ENCODE measurements around the gene MPZL1.

The MPZL1 gene

DNA sequence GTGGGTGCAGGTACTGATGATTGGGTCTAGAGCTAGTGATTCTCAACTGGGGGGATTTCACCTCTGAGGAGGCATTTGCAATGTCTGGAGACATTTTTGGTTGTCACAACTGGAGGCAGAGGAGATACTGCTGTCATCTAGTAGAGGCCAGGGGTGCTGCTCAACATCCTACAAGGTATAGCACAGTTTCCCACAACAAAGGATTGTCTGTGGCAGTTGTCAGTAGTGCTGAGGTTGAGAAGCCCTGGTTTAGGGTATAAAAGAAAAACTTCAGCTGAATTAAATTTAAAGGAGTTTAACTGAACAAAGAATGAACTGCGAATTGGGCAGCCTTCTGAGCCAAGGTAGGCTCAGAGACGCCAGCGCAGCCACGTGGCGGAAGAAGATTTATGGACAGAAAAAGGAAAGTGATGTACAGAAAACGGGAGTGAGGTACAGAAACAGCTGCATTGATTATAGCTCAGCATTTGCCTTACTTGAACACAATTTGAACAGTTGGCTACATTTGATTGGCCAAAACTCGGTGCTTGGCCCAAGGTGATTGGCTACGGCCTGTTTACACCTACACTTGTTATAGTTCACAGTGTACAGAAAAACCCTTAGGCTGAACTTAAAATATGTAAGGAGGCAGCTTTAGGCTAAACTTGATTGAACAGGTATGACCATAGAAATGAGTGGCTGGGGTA, 40.4 kb downstream of the MPZL1 start:
- Histone ChIP-seq H3K27ac (replicated peaks) (peak overlapping the region; percentile 1; the same call in 1 of the 2 replicates), H3K27me3 (ENCODE audit: insufficient read depth, poor library complexity, severe bottlenecking) (no peaks in the 10 kb centered on the region), H3K4me3 (replicated peaks; ENCODE audit: insufficient read depth, low read length) (no peak overlapping the region)
- no peak for DNase-seq (ENCODE audit: low read depth in 1 of 2, low spot score in 1 of 2)
- TF ChIP-seq, protein P1, sequence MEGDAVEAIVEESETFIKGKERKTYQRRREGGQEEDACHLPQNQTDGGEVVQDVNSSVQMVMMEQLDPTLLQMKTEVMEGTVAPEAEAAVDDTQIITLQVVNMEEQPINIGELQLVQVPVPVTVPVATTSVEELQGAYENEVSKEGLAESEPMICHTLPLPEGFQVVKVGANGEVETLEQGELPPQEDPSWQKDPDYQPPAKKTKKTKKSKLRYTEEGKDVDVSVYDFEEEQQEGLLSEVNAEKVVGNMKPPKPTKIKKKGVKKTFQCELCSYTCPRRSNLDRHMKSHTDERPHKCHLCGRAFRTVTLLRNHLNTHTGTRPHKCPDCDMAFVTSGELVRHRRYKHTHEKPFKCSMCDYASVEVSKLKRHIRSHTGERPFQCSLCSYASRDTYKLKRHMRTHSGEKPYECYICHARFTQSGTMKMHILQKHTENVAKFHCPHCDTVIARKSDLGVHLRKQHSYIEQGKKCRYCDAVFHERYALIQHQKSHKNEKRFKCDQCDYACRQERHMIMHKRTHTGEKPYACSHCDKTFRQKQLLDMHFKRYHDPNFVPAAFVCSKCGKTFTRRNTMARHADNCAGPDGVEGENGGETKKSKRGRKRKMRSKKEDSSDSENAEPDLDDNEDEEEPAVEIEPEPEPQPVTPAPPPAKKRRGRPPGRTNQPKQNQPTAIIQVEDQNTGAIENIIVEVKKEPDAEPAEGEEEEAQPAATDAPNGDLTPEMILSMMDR (IDR thresholded peaks at IDR 0.05; ENCODE audit: insufficient read depth, low read length): no peak

DNA sequence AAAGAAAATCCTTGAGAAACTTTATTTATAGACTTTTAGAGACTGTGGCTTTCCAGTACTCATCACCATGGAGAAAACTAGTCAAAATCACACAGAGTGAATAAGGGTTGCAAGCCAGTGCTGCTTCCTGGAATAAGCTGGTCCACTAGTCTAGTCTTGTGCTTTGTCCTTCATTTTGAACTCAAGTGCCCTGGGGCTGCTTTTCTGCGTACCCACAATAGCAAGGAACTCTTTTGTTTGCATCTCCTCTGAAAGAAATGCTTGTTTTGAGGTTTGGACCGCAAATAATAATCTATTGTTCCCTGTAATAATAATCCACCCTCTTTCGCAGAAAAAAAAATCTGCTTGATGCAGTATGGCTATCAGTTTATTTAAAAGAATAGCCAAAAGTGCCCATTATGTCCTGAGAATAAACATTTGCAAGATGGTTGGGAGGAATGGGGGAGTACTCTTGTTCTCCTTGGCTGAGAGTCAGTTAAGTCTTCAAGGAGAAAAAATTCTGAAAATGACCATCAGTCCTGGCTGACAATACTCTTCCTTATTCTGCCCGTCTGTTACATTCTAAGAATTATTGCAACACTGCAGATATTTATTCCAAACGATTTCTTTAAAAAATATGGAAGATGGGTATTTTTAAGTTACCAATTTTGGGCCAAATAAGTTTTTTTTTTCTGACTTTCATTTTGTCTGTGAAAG, 41.9 kb downstream of the MPZL1 start:
- Histone ChIP-seq H3K27me3 (ENCODE audit: insufficient read depth, poor library complexity, severe bottlenecking) (no peaks in the 10 kb centered on the region), H3K27ac (replicated peaks) (no peak overlapping the region), H3K4me3 (replicated peaks; ENCODE audit: insufficient read depth, low read length) (no peak overlapping the region)
- no peak for TF ChIP-seq POLR2AphosphoS5 (IDR thresholded peaks at IDR 0.05; ENCODE audit: low read depth)
- TF ChIP-seq, protein P2, sequence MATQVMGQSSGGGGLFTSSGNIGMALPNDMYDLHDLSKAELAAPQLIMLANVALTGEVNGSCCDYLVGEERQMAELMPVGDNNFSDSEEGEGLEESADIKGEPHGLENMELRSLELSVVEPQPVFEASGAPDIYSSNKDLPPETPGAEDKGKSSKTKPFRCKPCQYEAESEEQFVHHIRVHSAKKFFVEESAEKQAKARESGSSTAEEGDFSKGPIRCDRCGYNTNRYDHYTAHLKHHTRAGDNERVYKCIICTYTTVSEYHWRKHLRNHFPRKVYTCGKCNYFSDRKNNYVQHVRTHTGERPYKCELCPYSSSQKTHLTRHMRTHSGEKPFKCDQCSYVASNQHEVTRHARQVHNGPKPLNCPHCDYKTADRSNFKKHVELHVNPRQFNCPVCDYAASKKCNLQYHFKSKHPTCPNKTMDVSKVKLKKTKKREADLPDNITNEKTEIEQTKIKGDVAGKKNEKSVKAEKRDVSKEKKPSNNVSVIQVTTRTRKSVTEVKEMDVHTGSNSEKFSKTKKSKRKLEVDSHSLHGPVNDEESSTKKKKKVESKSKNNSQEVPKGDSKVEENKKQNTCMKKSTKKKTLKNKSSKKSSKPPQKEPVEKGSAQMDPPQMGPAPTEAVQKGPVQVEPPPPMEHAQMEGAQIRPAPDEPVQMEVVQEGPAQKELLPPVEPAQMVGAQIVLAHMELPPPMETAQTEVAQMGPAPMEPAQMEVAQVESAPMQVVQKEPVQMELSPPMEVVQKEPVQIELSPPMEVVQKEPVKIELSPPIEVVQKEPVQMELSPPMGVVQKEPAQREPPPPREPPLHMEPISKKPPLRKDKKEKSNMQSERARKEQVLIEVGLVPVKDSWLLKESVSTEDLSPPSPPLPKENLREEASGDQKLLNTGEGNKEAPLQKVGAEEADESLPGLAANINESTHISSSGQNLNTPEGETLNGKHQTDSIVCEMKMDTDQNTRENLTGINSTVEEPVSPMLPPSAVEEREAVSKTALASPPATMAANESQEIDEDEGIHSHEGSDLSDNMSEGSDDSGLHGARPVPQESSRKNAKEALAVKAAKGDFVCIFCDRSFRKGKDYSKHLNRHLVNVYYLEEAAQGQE (IDR thresholded peaks at IDR 0.05; ENCODE audit: insufficient replicate concordance, low read depth): no peak
- TF ChIP-seq, protein P1 (IDR thresholded peaks at IDR 0.05; ENCODE audit: insufficient read depth, low read length): no peak
- peak in 1 of 2 experiments; percentile 34 for DNase-seq (ENCODE audit: low read depth in 1 of 2, low spot score in 1 of 2)

DNA sequence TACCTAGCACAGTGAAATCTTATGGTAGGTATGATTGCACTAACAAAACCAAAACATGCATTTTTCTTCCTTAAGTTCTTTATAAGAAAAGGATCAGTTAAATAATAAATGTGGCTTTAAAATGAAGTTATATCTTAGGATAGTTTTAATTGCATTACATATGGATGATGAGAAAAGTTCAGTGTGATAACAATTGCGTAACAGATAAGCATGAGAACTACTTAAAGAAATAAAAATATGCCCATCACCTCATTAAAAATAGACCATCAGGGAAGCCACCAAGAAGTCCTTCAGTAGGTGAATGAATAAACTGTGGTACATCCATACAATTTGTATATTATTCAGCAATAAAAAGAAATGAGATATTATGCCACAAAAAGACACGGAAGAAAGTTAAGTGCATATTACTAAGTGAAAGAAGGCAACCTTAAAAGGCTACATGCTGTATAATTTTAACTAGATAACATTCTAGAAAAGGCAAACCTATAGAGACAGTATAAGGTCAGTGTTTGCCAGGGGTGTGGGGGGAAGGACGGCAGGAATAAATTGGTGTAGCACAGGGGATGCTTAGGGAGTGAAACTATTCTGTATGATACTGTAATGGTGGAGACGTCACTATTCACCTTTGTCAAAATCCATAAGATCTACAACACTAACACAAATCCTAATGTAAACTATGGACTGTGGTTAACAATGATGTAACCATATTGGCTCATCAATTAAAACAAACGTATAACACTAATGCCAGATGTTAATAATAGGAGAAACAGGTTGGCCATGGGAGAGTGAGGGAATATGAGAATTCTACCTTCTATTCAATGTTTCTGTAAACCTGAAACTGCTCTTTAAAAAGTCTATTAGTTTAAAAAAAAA, 42.9 kb downstream of the MPZL1 start:
- Histone ChIP-seq H3K27ac (replicated peaks) (no peak overlapping the region), H3K4me3 (replicated peaks; ENCODE audit: insufficient read depth, low read length) (no peak overlapping the region), H3K27me3 (ENCODE audit: insufficient read depth, poor library complexity, severe bottlenecking) (no peaks in the 10 kb centered on the region)
- DNase-seq (ENCODE audit: low read depth in 1 of 2, low spot score in 1 of 2): peak in 1 of 2 experiments; percentile 12
- TF ChIP-seq POLR2AphosphoS5 (IDR thresholded peaks at IDR 0.05; ENCODE audit: low read depth) (no peak), GABPA (IDR thresholded peaks at IDR 0.05; ENCODE audit: low read depth) (no peak), SPI1 (IDR thresholded peaks at IDR 0.05; ENCODE audit: borderline replicate concordance, low read depth) (no peak)
- TF ChIP-seq, protein P1 (IDR thresholded peaks at IDR 0.05; ENCODE audit: insufficient read depth, low read length): no peak
- TF ChIP-seq, protein P2 (IDR thresholded peaks at IDR 0.05; ENCODE audit: insufficient replicate concordance, low read depth): no peak

All from HL-60 (cell line).